Measurements from ENCODE around the gene SRD5A1. TPM values are rescaled to one million over a fixed set of nuclear protein-coding genes. Genes with fewer than 3 reads are reported as not detected.

The SRD5A1 gene
- total RNA-seq, 1 experiment from 2014 or later = 24.7 TPM

DNA sequence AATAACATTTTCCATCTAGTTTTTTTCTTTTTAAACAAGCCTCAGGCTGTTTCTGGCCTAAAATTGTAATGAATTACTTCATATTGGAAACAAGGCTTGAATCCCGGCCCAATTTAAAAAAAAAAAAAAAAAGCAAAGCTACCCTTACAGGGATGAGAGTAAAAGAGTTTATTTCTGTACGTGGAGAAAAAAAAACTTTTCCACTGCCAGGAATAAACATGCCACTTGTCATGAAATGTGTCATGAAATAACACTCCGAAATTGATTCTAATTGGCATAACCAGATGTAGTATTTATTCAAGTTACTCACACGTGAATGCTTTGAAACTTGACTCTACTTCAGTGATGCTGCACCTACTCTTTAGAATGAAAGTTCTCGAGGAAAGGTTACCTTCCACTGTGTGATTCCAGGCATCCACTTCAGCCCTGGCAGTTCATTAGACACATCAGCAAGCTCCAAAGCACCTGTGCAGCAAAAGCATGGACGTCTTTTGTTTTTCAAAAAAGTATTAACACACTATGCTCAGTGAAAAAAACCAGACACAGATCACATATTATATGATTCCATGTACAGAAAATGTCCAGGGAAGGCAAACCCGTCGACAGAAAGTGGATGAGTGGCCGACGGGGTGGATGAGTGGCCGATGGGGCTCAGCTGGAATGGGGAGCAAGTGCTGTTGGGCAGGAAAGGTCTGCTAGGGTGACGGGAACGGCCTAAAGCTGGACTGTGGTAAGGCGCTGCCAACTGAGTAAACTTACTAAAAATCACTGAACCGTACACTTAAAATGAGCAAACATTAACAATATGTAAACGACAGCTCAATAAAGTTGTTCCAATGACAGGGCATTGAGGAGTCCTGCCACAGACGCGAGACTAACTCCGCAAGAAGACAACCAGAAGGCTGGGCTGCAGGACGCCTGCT is 21.6 kb upstream of the SRD5A1 start:
- no peak for DNase-seq (ENCODE audit: low read depth, low spot score)
- H3K4me1 ChIP-seq (ENCODE audit: control insufficient read depth in 1 of 2, insufficient read depth in 2 of 2, low read length in 2 of 2) = no peaks in the 10 kb centered on the region
- POLR2A ChIA-PET = no interaction called here
- intact Hi-C loops (cut with micrococcal nuclease) = loop anchor here (10.0 kb wide), 1 partner anchor 237 kb away; the partner anchor contains the start of gene MED10
- ATAC-seq = no peak
- TF ChIP-seq RAD21 (IDR thresholded peaks at IDR 0.05; ENCODE audit: low read depth) (no peak), FOSL1 (IDR thresholded peaks at IDR 0.05; ENCODE audit: low read depth) (no peak), TCF7L2 (IDR thresholded peaks at IDR 0.05; ENCODE audit: borderline replicate concordance, extremely low read depth, insufficient read depth, insufficient read length) (no peak), ELF1 (IDR thresholded peaks at IDR 0.05; ENCODE audit: borderline replicate concordance, low read depth) (no peak), CBX3 (IDR thresholded peaks at IDR 0.05; ENCODE audit: low read depth) (no peak), POLR2A (IDR thresholded peaks at IDR 0.05; ENCODE audit: borderline replicate concordance, extremely low read depth, insufficient read depth, insufficient read length) (no peak), EZH2 (IDR thresholded peaks at IDR 0.05) (no peak), ZFX (IDR thresholded peaks at IDR 0.05) (no peak), ZNF274 (IDR thresholded peaks at IDR 0.05; ENCODE audit: low read depth, low read length) (no peak)
- TF ChIP-seq, protein P1, sequence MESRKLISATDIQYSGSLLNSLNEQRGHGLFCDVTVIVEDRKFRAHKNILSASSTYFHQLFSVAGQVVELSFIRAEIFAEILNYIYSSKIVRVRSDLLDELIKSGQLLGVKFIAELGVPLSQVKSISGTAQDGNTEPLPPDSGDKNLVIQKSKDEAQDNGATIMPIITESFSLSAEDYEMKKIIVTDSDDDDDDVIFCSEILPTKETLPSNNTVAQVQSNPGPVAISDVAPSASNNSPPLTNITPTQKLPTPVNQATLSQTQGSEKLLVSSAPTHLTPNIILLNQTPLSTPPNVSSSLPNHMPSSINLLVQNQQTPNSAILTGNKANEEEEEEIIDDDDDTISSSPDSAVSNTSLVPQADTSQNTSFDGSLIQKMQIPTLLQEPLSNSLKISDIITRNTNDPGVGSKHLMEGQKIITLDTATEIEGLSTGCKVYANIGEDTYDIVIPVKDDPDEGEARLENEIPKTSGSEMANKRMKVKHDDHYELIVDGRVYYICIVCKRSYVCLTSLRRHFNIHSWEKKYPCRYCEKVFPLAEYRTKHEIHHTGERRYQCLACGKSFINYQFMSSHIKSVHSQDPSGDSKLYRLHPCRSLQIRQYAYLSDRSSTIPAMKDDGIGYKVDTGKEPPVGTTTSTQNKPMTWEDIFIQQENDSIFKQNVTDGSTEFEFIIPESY (IDR thresholded peaks at IDR 0.05; ENCODE audit: extremely low read depth, insufficient replicate concordance, low read length) = no peak
- TF ChIP-seq, protein P2, sequence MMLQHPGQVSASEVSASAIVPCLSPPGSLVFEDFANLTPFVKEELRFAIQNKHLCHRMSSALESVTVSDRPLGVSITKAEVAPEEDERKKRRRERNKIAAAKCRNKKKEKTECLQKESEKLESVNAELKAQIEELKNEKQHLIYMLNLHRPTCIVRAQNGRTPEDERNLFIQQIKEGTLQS (IDR thresholded peaks at IDR 0.05) = no peak
- H4K20me1 ChIP-seq (ENCODE audit: insufficient read depth) = peaks cover 10% of the 10 kb centered on the region; the same call in 1 of the 2 replicates
- H3K79me2 ChIP-seq (ENCODE audit: insufficient read depth, low read length) = peaks cover 97% of the 10 kb centered on the region
- no peaks in the 10 kb centered on the region for H3K27me3 ChIP-seq (ENCODE audit: insufficient read depth, low read length)
- H3K9me3 ChIP-seq (ENCODE audit: control insufficient read depth in 1 of 2, insufficient read depth in 1 of 2, low read depth in 1 of 2, low read length in 2 of 2) = no peaks in the 10 kb centered on the region
- H2AFZ ChIP-seq (ENCODE audit: low read depth, low read length, poor library complexity, severe bottlenecking) = no peak overlapping the region
- BruUV-seq (replicated peaks) = no TSS peak
- H3K36me3 ChIP-seq (ENCODE audit: control insufficient read depth in 1 of 2, insufficient read depth in 2 of 2, low read length in 2 of 2) = peaks cover 81 to 92% of the 10 kb centered on the region in 2 experiments
- H3K4me3 ChIP-seq (replicated peaks in 1 of 2; ENCODE audit: low read depth in 1 of 2, low read length in 2 of 2) = no peak overlapping the region
- no peak overlapping the region for H3K27ac ChIP-seq (ENCODE audit: low read depth, low read length)
- RAD21 ChIA-PET (ENCODE audit: low non-redundant PET in 1 of 2, low total read pairs in 2 of 2, uncharacterized antibody in 2 of 2, unreplicated experiment in 2 of 2) = no interaction called here
- no peak overlapping the region for H3K4me2 ChIP-seq (ENCODE audit: low read length)
- no peak overlapping the region for H3K9ac ChIP-seq (ENCODE audit: low read length)
- no peaks in the 10 kb centered on the region for H3K9me2 ChIP-seq (ENCODE audit: insufficient read depth)
- CTCF ChIA-PET = no interaction called here

All from HCT116 (cell line).